Stimulated activated memory B cell treated with anti-CD40 and anti-IgM and Interleukin-4, amounts not matched to agents 10 μg/mL and 1 μg/mL and 100 μg/mL, for 72 hours (primary cell): ENCODE data around the gene PTRHD1.

Experiments used
- ATAC-seq: fragments of 150-1000 bp; cut with Tn5 transposase; 2 replicates; pipeline ENCODE4 v1.10.0; 2021
- H3K27ac Mint-ChIP-seq: one replicate; pipeline ENCODE4 v1.8.0; 2022; ENCODE audit warnings: mild to moderate bottlenecking, mixed read lengths
- H3K27me3 Mint-ChIP-seq: one replicate; pipeline ENCODE4 v1.8.0; 2022; ENCODE audit warnings: mixed read lengths
- H3K36me3 Mint-ChIP-seq: one replicate; pipeline ENCODE4 v1.8.0; 2022; ENCODE audit warnings: mixed read lengths
- H3K4me1 Mint-ChIP-seq: one replicate; pipeline ENCODE4 v1.8.0; 2022; ENCODE audit warnings: mixed read lengths
- H3K4me3 Mint-ChIP-seq: one replicate; pipeline ENCODE4 v1.8.0; 2022; ENCODE audit warnings: mild to moderate bottlenecking, moderate library complexity, mixed read lengths
- H3K9me3 Mint-ChIP-seq: one replicate; pipeline ENCODE4 v1.8.0; 2022; ENCODE audit warnings: mixed read lengths

Gene PTRHD1

GRCh38 chr2:24832931-24833701, 39.9 kb upstream of the PTRHD1 start:
- ATAC-seq: no peak
- no peak overlapping the region for H3K27ac Mint-ChIP-seq
- H3K4me3 Mint-ChIP-seq: no peak overlapping the region
- H3K4me1 Mint-ChIP-seq: no peaks in the 10 kb centered on the region
- H3K9me3 Mint-ChIP-seq: no peaks in the 10 kb centered on the region
- peaks cover 64% of the 10 kb centered on the region for H3K36me3 Mint-ChIP-seq
- H3K27me3 Mint-ChIP-seq: no peaks in the 10 kb centered on the region

DNA sequence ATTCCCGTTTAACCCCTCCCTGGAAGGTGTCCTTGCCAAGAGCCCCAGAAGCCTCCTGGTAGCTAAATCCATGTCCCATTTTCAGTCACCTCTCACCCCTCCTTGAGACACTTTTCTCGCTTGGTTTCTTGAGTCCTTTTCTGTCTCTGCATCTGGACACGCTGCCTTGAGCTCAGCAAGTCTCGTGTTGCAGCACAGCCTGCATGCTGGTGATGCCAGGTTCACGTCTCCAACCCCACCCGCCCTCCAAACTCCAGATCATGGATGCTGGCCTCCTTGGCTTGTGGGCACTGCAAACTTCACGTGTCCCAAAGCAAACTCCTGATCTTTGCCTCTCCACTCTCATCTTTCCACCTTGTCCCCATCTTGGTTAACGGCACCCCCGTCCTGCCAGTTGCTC, 39.3 kb upstream of the PTRHD1 start:
- H3K36me3 Mint-ChIP-seq: peaks cover 61% of the 10 kb centered on the region
- peaks cover 6% of the 10 kb centered on the region for H3K4me1 Mint-ChIP-seq
- H3K9me3 Mint-ChIP-seq: no peaks in the 10 kb centered on the region
- no peak overlapping the region for H3K27ac Mint-ChIP-seq
- no peak for ATAC-seq
- no peak overlapping the region for H3K4me3 Mint-ChIP-seq
- no peaks in the 10 kb centered on the region for H3K27me3 Mint-ChIP-seq

DNA sequence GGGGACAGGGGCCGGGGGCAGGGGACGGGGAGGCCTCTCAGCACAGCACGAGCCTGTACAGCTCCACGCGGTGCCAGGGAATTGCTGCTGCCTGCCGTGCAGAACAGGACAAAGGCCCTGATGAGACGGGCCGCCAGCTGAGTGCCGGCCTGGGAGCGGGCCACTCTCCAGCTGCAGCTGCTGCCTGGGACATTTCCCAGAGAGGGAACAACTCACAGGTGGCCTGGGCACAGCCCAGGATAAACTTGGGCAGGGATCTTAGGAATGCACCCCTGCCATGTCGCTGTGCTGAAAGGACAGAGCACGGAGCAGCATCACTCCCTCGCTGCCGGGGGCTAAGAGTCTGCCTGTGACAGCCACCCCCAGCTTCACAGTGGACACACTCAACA, 38.9 kb upstream of the PTRHD1 start:
- H3K4me3 Mint-ChIP-seq: no peak overlapping the region
- no peak overlapping the region for H3K27ac Mint-ChIP-seq
- no peak for ATAC-seq
- peaks cover 57% of the 10 kb centered on the region for H3K36me3 Mint-ChIP-seq
- H3K27me3 Mint-ChIP-seq: no peaks in the 10 kb centered on the region
- peaks cover 8% of the 10 kb centered on the region for H3K4me1 Mint-ChIP-seq
- H3K9me3 Mint-ChIP-seq: no peaks in the 10 kb centered on the region

DNA sequence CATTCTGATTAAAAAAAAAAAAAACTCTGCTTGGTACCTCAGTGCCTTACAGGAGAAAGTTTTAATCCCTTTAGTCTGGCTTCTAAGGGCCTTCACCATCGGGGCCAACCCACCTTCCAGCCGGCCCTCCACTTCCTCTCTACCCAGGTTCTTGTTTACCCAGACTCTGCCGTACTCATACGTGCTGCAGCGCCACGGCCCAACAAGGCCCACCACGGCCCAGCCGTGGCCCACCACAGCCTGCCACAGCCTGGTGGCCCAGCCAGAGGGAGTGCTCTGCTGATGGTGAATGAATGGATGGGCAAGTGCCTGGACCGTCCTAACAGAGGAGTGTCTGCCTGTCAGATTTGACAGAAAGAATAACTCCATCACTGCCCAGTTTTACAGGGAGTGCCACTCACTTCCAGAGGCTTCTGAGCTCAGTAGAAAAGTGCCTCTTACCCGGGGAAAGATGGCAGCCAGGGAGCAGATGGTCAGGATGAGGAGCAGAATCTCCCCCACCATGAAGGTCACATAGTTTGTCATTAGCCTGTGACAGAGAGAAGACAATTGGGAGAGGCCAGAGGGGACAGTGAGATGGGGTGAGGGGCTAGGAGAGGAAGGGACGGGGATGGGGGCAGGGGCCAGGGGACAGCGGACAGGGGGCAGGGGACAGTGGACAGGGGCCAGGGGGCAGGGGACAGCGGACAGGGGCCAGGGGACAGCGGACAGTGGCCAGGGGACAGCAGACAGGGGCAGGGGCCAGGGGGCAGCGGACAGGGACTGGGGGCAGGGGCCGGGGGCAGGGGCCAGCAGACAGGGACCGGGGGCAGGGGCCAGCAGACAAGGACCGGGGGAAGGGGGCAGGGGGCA, 38.3 kb upstream of the PTRHD1 start:
- no peaks in the 10 kb centered on the region for H3K27me3 Mint-ChIP-seq
- no peak for ATAC-seq
- H3K27ac Mint-ChIP-seq: no peak overlapping the region
- H3K4me3 Mint-ChIP-seq: peak overlapping the region; percentile 18
- no peaks in the 10 kb centered on the region for H3K9me3 Mint-ChIP-seq
- H3K4me1 Mint-ChIP-seq: peaks cover 9% of the 10 kb centered on the region
- H3K36me3 Mint-ChIP-seq: peaks cover 54% of the 10 kb centered on the region

- no peak for ATAC-seq
- no peaks in the 10 kb centered on the region for H3K9me3 Mint-ChIP-seq
- H3K4me3 Mint-ChIP-seq: no peak overlapping the region
- H3K27me3 Mint-ChIP-seq: no peaks in the 10 kb centered on the region
- H3K4me1 Mint-ChIP-seq: peaks cover 16% of the 10 kb centered on the region
- no peak overlapping the region for H3K27ac Mint-ChIP-seq
- peaks cover 54% of the 10 kb centered on the region for H3K36me3 Mint-ChIP-seq
These were observed 37.6 kb upstream of the PTRHD1 start for GRCh38 chr2:24830786-24831185.

DNA sequence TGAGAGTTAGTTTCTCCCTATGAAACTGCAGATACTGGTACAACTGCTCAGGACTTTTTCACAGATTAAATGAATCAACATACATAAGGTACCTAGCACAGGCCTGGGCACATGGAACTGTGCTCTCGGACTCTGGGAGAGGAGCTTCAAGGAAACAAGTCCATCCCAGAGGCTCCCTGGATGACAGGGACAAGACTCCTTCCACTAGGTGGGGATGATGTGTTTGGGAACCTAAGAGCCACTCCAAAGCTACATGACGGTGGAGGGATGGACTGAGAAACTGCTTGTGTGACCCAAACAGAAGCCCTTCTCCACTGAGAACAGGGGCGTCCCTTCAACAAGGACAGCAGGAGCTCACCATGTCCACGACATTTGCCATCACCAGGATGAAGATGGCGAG, 37.2 kb upstream of the PTRHD1 start:
- H3K36me3 Mint-ChIP-seq: peaks cover 56% of the 10 kb centered on the region
- peaks cover 20% of the 10 kb centered on the region for H3K4me1 Mint-ChIP-seq
- no peaks in the 10 kb centered on the region for H3K27me3 Mint-ChIP-seq
- H3K27ac Mint-ChIP-seq: no peak overlapping the region
- H3K4me3 Mint-ChIP-seq: no peak overlapping the region
- ATAC-seq: no peak
- H3K9me3 Mint-ChIP-seq: no peaks in the 10 kb centered on the region

DNA sequence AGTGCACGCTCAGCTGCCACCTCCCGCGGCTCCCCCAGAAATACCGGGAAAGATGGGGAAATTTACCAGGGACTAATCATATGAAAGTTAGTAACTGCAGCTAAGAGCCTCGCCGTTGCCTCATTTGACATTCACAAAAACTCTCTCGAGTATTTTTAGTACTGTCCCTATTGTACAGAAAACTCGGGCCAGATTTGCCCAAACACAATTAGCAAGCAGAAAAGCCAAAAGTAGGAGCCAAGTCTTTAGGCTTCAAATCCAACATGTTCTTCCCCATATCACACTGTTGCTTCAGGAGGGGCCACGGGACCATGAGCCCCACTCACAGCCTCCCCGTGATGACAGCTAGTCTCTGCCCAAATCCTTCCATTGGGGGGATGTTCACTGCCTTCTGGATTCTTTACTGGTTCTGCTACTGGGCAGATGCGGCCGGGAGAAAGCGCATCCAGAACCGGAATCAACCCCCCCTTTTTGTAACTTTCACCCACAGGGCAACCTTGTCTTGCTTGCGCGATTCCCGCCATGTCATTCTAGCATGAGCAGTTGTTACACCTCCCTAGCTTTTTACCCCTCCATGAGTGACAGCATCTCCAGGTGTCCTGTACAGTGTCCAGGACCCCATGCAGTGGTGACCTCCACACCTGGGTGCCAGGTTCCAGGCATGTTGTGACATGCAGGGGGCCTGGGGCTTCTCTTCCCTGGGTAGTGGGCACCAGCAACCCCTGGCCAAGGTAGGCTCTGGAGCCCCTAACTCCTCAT, 35.2 kb upstream of the PTRHD1 start:
- ATAC-seq: no peak
- Mint-ChIP-seq H3K27ac (no peak overlapping the region), H3K4me3 (no peak overlapping the region), H3K9me3 (no peaks in the 10 kb centered on the region), H3K36me3 (peaks cover 41% of the 10 kb centered on the region), H3K4me1 (peaks cover 22% of the 10 kb centered on the region), H3K27me3 (no peaks in the 10 kb centered on the region)

DNA sequence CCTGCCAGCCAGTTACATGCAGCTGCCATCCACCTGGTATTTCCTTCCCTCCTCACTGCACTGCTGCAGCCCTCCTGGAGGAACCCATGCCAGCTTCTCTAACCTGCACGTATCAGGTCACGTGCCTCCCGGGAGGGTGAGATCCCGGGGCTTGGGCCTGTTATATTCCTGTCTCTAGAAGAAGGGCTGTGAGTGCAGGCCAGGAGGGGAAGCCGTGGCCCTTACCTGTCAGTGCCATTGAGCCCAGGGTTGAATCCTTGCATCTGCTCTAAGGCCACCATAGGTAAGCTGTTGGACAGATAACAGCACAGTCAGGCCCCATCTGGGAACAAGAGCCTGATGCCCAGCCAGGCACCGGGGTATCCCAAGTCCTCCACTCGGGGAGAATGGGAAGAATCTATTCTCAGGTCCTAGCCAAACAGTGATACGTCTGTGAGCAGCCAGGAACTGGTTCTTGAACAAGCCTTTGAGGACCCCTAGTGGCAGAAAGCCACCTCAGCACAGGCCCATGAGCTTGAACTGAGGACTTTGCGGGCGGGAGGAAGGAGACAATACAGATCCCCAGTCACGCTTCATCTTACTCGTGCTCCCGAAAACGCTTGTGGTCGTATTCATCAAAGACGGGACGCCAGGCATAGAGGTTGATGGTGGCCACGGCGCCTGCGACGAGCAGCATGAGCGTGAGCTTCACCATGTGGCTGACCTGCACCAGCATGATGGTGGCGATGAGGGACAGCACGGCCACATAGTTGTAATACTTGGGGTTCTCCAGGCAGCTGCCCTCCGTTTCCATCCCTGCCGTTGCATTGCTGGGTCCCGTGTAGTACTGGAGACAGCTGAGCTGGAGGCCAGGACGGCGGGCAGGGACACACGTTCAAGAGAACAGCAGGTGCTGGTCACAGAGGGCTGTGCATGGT, 34.4 kb upstream of the PTRHD1 start:
- H3K36me3 Mint-ChIP-seq: peaks cover 41% of the 10 kb centered on the region
- H3K4me1 Mint-ChIP-seq: peaks cover 22% of the 10 kb centered on the region
- H3K27ac Mint-ChIP-seq: no peak overlapping the region
- H3K27me3 Mint-ChIP-seq: no peaks in the 10 kb centered on the region
- ATAC-seq: peak; percentile 87
- no peak overlapping the region for H3K4me3 Mint-ChIP-seq
- no peaks in the 10 kb centered on the region for H3K9me3 Mint-ChIP-seq

DNA sequence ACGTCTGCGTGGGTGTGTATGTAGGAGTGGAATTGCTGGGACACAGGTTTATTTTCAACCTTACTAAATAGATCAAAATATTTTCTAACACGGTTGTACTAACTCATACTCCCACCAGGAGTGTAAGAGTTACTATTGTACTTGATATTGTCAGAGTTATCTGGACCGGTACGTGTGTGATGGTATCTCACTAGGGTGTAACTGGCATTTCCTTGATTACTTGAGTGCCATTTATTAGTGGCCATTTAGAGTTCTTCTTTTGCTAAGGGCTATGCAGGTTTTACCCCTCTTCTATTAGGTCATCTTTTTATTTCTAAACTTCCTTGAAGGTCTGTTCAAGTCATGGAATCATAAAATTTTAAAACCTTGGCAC, 33.6 kb upstream of the PTRHD1 start:
- no peaks in the 10 kb centered on the region for H3K27me3 Mint-ChIP-seq
- H3K4me1 Mint-ChIP-seq: peaks cover 22% of the 10 kb centered on the region
- ATAC-seq: no peak
- no peak overlapping the region for H3K4me3 Mint-ChIP-seq
- no peak overlapping the region for H3K27ac Mint-ChIP-seq
- peaks cover 46% of the 10 kb centered on the region for H3K36me3 Mint-ChIP-seq
- no peaks in the 10 kb centered on the region for H3K9me3 Mint-ChIP-seq

DNA sequence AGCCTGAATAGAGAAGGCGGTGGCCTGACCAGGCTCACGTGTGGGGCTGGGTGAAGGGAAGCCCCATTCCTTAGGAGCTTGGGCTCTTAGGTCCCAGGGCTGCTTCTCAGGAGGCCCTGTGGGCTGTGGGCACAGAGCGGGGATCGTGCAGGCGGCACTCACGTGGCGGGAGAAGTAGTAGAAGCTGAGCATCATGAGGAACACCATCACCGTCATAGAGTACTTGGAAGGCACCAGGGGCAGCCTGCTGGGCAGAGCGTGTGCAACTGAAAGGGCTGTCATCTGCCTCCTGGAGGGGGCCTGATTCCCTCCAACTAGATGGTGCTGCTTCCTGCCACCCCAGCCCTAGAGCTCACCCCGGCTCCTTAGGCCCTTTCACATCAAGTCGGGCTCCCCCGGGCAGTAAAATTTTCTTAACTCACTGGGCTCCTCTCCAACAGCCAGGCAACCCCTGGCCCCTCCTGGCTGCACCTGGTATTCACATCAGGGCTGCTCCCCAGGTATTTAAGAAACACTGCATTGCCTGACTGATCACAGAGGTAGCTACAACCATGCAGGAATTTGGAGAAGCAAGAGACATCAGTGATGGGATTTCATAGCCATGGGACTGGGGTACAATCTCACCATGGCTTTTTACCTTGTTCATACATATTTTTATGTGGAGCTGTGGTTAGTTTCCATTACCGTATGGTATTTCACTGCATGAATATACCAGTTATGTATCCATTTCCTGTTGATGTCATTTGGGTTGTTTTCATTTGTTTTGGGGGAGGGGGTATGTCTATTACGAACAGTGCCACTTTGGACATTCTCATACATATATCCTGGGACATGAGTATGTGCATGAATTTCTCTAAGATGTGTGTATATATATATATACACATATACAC, 32.9 kb upstream of the PTRHD1 start:
- Mint-ChIP-seq H3K36me3 (peaks cover 47% of the 10 kb centered on the region), H3K27me3 (no peaks in the 10 kb centered on the region), H3K27ac (peak overlapping the region; percentile 52), H3K4me3 (no peak overlapping the region), H3K4me1 (peaks cover 22% of the 10 kb centered on the region), H3K9me3 (no peaks in the 10 kb centered on the region)
- no peak for ATAC-seq

GRCh38 chr2:24824966-24825882, 32.0 kb upstream of the PTRHD1 start:
- ATAC-seq: no peak
- H3K27ac Mint-ChIP-seq: peak overlapping the region; percentile 52
- H3K4me3 Mint-ChIP-seq: no peak overlapping the region
- peaks cover 22% of the 10 kb centered on the region for H3K4me1 Mint-ChIP-seq
- peaks cover 51% of the 10 kb centered on the region for H3K36me3 Mint-ChIP-seq
- H3K9me3 Mint-ChIP-seq: no peaks in the 10 kb centered on the region
- H3K27me3 Mint-ChIP-seq: no peaks in the 10 kb centered on the region

- Mint-ChIP-seq H3K27me3 (no peaks in the 10 kb centered on the region), H3K27ac (no peak overlapping the region), H3K9me3 (no peaks in the 10 kb centered on the region), H3K4me1 (peaks cover 22% of the 10 kb centered on the region), H3K36me3 (peaks cover 59% of the 10 kb centered on the region), H3K4me3 (no peak overlapping the region)
- no peak for ATAC-seq
These were observed 30.9 kb upstream of the PTRHD1 start for GRCh38 chr2:24824071-24824588.
